Measurements from ENCODE around the gene LRRC25.
A peak's percentile ranks its signal among the peaks of the same experiment; 100 is the strongest.
"Not testable (repeated sequence)": the region's sequence is repeated elsewhere in the genome, so short reads cannot be mapped to it uniquely, and the experiment has no call there.

Gene LRRC25

GRCh38 chr19:18405754-18406153, 8.3 kb upstream of the LRRC25 start:
- not testable (repeated sequence) for DNase-seq (ENCODE audit: low read depth in 2 of 2)

DNA sequence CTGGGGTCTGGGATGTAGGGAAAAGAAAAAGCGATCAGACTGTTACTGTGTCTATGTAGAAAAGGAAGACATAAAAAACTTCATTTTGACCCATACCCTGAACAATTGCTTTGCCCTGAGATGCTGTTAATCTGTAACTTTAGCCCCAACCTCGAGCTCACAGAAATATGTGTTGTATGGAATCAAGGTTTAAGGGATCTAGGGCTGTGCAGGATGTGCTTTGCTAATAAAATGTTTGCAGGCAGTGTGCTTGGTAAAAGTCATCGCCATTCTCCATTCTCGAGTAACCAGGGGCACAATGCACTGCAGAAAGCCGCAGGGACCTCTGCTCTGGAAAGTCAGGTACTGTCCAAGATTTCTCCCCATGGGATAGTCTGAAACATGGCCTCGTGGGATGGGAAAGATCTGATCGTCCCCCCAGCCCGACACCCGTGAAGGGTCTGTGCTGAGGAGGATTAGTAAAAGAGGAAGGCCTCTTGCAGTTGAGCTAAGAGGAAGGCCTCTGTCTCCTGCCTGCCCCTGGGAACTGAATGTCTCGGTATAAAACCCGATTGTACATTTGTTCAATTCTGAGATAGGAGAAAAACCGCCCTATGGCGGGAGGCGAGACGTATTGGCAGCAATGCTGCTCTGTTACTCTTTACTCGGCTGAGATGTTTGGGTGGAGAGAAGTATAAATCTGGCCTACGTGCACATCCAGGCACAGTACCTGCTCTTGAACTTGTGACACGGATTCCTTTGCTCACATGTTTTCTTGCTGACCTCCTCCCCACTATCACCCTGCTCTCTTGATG, 5.2 kb upstream of the LRRC25 start:
- not testable (repeated sequence) for DNase-seq (ENCODE audit: low read depth in 2 of 2)

DNA sequence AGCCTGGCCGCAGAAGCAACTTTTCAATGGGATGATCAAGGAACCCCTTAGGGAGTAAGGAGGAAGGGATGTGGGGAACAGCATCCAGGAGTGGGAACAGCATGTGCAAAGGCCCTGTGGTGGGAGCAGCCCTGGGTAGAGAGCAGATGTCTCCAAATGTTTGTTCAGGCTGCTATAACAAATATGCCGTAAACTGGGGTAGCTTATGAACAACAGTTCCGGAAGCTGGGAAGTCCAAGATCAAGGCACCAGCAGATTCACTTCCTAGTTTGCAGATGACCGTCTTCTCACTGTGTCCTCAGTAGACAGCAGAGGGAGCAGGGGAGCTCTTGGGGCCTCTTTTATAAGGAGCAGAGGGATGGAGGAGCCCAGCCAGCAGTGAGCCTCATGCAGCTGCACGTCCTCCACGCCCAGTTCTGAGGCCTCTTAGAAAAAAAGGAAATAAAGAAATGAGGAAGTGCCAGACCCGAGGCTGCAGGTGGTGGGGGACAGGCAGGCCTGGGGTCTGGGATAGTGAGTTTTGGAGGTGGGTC, 4.2 kb upstream of the LRRC25 start:
- no peak for DNase-seq (ENCODE audit: low read depth in 2 of 2)

GRCh38 chr19:18399008-18399407, 1.6 kb upstream of the LRRC25 start:
- DNase-seq (ENCODE audit: low read depth in 2 of 2), result no peak

GRCh38 chr19:18396471-18397241, 766 bp downstream of the LRRC25 start:
- DNase-seq (ENCODE audit: low read depth in 2 of 2), result no peak

DNA sequence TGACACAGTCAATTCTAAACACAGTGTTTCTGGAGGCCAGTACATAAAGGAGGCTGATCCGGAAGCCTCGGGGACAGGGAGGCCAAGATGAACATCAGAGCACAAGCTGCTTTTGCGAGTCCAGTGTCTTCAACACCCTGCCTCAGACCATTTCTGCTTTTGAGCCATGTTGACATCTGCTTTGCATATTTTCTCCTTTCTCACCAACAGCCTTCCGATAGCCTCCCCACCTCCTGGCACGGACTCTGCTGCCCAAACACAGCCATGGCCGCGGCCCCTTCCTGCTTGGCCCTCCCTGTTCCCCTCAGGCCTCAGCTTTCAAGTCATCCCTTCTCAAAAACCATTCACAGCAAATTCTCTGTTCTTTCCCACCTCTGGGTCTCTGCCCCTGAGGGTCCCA, 3.6 kb downstream of the LRRC25 start:
- no peak for DNase-seq (ENCODE audit: low read depth in 2 of 2)

- DNase-seq (ENCODE audit: low read depth in 2 of 2), result no peak
Observed at GRCh38 chr19:18392926-18393325, 4.5 kb downstream of the LRRC25 start.

DNA sequence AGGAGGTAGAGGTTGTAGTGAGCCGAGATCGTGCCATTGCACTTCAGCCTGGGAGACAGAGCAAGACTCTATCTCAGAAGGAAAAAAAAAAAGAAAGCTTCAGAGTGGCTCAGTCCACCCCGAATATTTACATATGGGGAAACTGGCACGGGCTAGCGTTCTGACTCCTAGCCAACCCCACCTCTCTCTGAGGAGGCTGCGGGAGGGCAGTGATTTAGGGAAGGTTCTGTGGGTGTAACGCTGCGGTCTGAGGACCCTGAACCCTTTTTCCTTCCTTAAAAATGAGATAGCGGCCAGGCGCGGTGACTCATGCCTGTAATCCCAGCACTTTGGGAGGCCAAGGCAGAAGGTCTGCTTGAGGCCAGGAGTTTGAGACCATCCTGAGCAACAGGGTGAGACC, 5.0 kb downstream of the LRRC25 start:
- no peak for DNase-seq (ENCODE audit: low read depth in 2 of 2)

DNA sequence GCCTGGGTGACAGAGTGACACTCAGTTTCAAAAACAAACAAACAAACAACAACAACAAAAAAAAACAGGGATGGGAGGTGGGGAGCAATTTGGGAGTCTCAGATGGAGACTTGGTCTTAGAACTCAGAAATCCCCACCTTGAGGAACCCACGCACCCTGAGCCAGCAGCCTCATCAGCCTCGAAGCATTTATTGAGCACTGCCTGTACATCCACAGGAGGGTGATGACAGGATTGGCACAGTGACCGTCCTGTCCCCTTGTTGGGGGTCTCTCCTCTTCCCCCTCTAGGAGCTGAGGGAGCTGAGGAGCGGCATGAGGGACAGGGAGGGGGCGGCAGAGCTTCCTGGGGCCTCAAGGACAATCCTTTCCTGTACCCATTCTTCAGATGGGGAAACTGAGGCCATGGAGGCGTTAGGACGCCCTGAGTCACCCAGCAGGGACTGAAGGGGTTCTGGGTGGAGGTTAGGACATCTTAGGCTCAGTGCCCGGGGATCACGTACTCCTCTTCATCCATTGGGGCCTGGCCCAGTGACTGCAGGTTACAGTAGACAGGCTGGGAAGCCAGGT, 5.8 kb downstream of the LRRC25 start:
- DNase-seq (ENCODE audit: low read depth in 2 of 2), result no peak

GRCh38 chr19:18390065-18390907, 7.1 kb downstream of the LRRC25 start:
- no peak for DNase-seq (ENCODE audit: low read depth in 2 of 2)

GRCh38 chr19:18389726-18390064, 7.7 kb downstream of the LRRC25 start:
- no peak for DNase-seq (ENCODE audit: low read depth in 2 of 2)

DNA sequence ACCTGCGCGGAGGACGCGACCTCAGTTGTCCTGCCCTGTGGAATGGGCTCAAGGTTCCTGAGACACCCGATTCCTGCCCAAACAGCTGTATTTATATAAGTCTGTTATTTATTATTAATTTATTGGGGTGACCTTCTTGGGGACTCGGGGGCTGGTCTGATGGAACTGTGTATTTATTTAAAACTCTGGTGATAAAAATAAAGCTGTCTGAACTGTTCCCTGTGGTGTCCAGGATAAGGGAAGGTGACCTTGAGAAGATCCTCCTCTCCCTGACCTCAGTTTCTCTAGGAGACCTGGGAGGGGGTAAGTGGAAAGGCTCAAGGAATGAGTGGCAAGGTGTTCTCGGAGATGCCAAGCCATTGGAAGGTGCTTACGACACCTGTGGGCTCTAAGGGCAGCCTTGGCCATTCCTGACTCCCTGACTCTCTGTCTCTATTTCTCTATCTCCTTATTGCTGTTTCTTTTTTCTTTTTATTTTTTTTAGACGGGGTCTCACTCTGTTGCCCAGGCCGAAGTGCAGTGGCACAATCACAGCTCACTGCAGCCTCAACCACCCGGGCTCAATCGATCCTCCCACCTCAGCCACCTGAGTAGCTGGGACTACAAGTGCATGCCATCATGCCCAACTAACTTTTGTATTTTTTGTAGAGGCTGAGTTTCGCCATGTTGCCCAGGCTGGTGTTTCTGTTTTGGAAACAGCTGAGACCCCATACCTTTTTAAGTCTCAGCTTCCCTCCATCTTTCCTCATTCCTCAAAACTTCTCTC, 8.3 kb downstream of the LRRC25 start:
- DNase-seq (ENCODE audit: low read depth in 2 of 2), result no peak

GRCh38 chr19:18388100-18388959, 9.1 kb downstream of the LRRC25 start:
- peak; percentile 34 to 67 for DNase-seq (ENCODE audit: low read depth in 2 of 2)

GRCh38 chr19:18386543-18387271, 10.7 kb downstream of the LRRC25 start:
- no peak for DNase-seq (ENCODE audit: low read depth in 2 of 2)

DNA sequence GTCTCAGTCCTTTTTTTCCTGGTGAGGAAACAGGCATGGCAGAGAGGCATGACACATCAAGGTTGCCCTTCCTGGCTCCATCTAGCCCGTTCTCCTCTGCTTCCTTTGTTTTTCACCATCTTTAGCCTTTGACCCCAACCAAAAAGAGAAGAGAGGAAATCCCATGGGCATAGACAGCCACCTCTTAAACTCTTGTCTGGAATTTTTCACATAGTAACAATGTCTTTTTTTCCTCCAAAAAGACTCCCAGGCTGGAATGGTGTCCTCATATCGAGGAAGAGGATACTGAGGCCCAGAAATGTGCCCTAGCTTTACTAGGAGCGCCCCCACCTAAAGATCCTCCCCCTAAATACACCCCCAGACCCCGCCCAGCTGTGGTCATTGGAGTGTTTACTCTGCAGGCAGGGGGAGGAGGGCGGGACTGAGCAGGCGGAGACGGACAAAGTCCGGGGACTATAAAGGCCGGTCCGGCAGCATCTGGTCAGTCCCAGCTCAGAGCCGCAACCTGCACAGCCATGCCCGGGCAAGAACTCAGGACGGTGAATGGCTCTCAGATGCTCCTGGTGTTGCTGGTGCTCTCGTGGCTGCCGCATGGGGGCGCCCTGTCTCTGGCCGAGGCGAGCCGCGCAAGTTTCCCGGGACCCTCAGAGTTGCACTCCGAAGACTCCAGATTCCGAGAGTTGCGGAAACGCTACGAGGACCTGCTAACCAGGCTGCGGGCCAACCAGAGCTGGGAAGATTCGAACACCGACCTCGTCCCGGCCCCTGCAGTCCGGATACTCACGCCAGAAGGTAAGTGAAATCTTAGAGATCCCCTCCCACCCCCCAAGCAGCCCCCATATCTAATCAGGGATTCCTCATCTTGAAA, 11.5 kb downstream of the LRRC25 start, which contains the start of gene GDF15:
Gene GDF15, plus strand, starts transcription at position 484 of the 868 bp plus-strand sequence. Its CDS starts 32 bp downstream, at position 516.
- DNase-seq (ENCODE audit: low read depth in 2 of 2), result no peak

GRCh38 chr19:18385359-18385674, 12.1 kb downstream of the LRRC25 start:
- DNase-seq (ENCODE audit: low read depth in 2 of 2), result no peak

- no peak for DNase-seq (ENCODE audit: low read depth in 2 of 2)
Observed at GRCh38 chr19:18384775-18385174, 12.6 kb downstream of the LRRC25 start.

GRCh38 chr19:18383622-18384021, 13.8 kb downstream of the LRRC25 start:
- DNase-seq (ENCODE audit: low read depth in 2 of 2), result not testable (repeated sequence)

Data from stimulated activated CD8-positive, alpha-beta memory T cell treated with anti-CD3 and anti-CD28 coated beads, Interleukin-7, amount 100 ng/mL, for 4 hours (primary cell).